ENCODE measurements around the gene TMEM145.

Gene TMEM145

DNA sequence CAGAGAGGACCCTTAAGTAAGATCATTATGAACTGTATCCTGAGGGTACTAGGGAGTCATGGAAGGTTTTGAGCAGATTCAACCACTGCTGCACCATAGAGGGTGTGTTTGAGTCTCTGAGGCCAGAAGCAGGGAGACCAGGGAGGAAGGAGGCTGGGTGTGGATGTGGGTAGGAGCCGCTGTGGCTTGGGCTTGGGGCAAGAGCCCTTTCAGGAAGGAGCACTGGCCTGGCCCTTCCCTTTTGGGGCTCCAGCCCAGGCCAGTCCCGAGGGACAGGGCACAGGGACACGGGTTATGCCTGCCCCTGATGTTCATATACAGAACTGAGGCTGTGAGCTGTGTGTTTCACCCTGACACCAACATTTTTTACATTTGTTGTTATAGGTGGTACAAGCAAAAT, 36.8 kb upstream of the TMEM145 start:
- DNase-seq, result no peak
- no peaks in the 10 kb centered on the region for H4K20me1 ChIP-seq (ENCODE audit: insufficient read depth, low read length)
- H2AFZ ChIP-seq (ENCODE audit: low read length), result no peak overlapping the region
- H3K4me1 ChIP-seq (ENCODE audit: low read length), result peaks cover 13% of the 10 kb centered on the region
- TF ChIP-seq EZH2phosphoT487 (IDR thresholded peaks at IDR 0.05; ENCODE audit: low read length), result no peak
- TF ChIP-seq, protein P1, sequence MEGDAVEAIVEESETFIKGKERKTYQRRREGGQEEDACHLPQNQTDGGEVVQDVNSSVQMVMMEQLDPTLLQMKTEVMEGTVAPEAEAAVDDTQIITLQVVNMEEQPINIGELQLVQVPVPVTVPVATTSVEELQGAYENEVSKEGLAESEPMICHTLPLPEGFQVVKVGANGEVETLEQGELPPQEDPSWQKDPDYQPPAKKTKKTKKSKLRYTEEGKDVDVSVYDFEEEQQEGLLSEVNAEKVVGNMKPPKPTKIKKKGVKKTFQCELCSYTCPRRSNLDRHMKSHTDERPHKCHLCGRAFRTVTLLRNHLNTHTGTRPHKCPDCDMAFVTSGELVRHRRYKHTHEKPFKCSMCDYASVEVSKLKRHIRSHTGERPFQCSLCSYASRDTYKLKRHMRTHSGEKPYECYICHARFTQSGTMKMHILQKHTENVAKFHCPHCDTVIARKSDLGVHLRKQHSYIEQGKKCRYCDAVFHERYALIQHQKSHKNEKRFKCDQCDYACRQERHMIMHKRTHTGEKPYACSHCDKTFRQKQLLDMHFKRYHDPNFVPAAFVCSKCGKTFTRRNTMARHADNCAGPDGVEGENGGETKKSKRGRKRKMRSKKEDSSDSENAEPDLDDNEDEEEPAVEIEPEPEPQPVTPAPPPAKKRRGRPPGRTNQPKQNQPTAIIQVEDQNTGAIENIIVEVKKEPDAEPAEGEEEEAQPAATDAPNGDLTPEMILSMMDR (IDR thresholded peaks at IDR 0.05; ENCODE audit: low read length), result no peak
- TF ChIP-seq EZH2 (optimal IDR thresholded peaks at IDR 0.05; ENCODE audit: low read depth, low read length), result no peak
- no peak overlapping the region for H3K4me3 ChIP-seq (ENCODE audit: low read length)
- H3K9me2 ChIP-seq (replicated peaks; ENCODE audit: insufficient read depth, low read length), result no peaks in the 10 kb centered on the region
- peaks cover 36% of the 10 kb centered on the region for H3K79me2 ChIP-seq (ENCODE audit: low read length)
- no peaks in the 10 kb centered on the region for H3K27me3 ChIP-seq (replicated peaks; ENCODE audit: insufficient read depth, low read length)
- H3K4me2 ChIP-seq (ENCODE audit: low read depth, low read length), result no peak overlapping the region
- H3K9ac ChIP-seq (ENCODE audit: low read length), result no peak overlapping the region
- no peaks in the 10 kb centered on the region for H3K9me3 ChIP-seq (replicated peaks; ENCODE audit: insufficient read depth, low read length)
- no peaks in the 10 kb centered on the region for H3K36me3 ChIP-seq (replicated peaks; ENCODE audit: insufficient read depth, low read length)
- H3K27ac ChIP-seq (ENCODE audit: low read length), result no peak overlapping the region
- 0 out of 2 replicates have a peak, but pooled peaks cover 1% of the 10 kb centered on the region for H3F3A ChIP-seq (ENCODE audit: insufficient read depth, low read length)

GRCh38 chr19:42276821-42277220, 36.3 kb upstream of the TMEM145 start:
- TF ChIP-seq EZH2phosphoT487 (IDR thresholded peaks at IDR 0.05; ENCODE audit: low read length), result no peak
- TF ChIP-seq, protein P1 (IDR thresholded peaks at IDR 0.05; ENCODE audit: low read length), result no peak
- no peak for TF ChIP-seq EZH2 (optimal IDR thresholded peaks at IDR 0.05; ENCODE audit: low read depth, low read length)
- H3K79me2 ChIP-seq (ENCODE audit: low read length), result peaks cover 31% of the 10 kb centered on the region
- no peaks in the 10 kb centered on the region for H3K36me3 ChIP-seq (replicated peaks; ENCODE audit: insufficient read depth, low read length)
- no peak overlapping the region for H3K27ac ChIP-seq (ENCODE audit: low read length)
- no peaks in the 10 kb centered on the region for H3K27me3 ChIP-seq (replicated peaks; ENCODE audit: insufficient read depth, low read length)
- no peak overlapping the region for H3K9ac ChIP-seq (ENCODE audit: low read length)
- H2AFZ ChIP-seq (ENCODE audit: low read length), result no peak overlapping the region
- no peaks in the 10 kb centered on the region for H4K20me1 ChIP-seq (ENCODE audit: insufficient read depth, low read length)
- no peak overlapping the region for H3K4me3 ChIP-seq (ENCODE audit: low read length)
- H3K9me2 ChIP-seq (replicated peaks; ENCODE audit: insufficient read depth, low read length), result no peaks in the 10 kb centered on the region
- peaks cover 8% of the 10 kb centered on the region for H3K4me1 ChIP-seq (ENCODE audit: low read length)
- H3K9me3 ChIP-seq (replicated peaks; ENCODE audit: insufficient read depth, low read length), result no peaks in the 10 kb centered on the region
- no peak for DNase-seq
- H3F3A ChIP-seq (ENCODE audit: insufficient read depth, low read length), result 0 out of 2 replicates have a peak, but pooled peaks cover 2% of the 10 kb centered on the region
- no peak overlapping the region for H3K4me2 ChIP-seq (ENCODE audit: low read depth, low read length)

DNA sequence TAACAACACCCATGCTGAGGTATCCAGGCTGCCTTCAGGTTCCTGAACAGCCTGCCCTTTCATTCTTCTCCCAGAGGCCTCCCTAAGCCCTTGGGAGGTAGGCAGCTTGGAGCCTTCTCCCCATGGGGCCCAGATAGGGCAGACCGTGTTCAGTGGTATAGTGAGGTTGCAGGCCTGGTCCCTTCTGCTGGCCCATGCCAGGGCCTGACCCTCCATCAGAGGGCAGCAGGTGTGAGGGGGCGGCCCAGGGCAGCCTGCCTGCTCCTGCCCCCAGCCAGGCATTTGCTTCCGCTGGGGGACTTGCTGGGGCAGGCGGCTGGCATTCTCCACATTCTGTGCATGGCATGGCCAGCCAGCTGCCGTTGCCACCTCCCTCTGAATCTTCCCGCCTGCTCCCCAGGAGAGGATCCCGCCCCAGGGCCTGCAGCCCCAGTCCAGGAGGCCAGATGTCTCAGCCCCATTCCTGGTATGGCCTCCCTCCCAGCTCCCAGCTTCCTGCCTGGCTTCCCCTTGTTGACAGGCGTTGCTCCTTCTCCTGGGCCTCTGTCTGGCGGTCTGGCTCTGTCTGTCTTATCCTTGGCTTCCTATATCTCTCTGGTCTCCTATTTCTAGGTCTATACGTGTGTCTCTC, 35.2 kb upstream of the TMEM145 start:
- Histone ChIP-seq H3K27ac (ENCODE audit: low read length) (no peak overlapping the region), H2AFZ (ENCODE audit: low read length) (no peak overlapping the region), H3K36me3 (replicated peaks; ENCODE audit: insufficient read depth, low read length) (no peaks in the 10 kb centered on the region), H3K4me2 (ENCODE audit: low read depth, low read length) (no peak overlapping the region), H3K9me2 (replicated peaks; ENCODE audit: insufficient read depth, low read length) (no peaks in the 10 kb centered on the region), H3F3A (ENCODE audit: insufficient read depth, low read length) (peaks cover 3% of the 10 kb centered on the region; the same call in 1 of the 2 replicates), H3K4me1 (ENCODE audit: low read length) (peaks cover 10% of the 10 kb centered on the region), H3K27me3 (replicated peaks; ENCODE audit: insufficient read depth, low read length) (no peaks in the 10 kb centered on the region), H3K9me3 (replicated peaks; ENCODE audit: insufficient read depth, low read length) (no peaks in the 10 kb centered on the region), H3K9ac (ENCODE audit: low read length) (no peak overlapping the region), H4K20me1 (ENCODE audit: insufficient read depth, low read length) (no peaks in the 10 kb centered on the region), H3K4me3 (ENCODE audit: low read length) (no peak overlapping the region), H3K79me2 (ENCODE audit: low read length) (peaks cover 19% of the 10 kb centered on the region)
- no peak for DNase-seq
- TF ChIP-seq, protein P1 (IDR thresholded peaks at IDR 0.05; ENCODE audit: low read length), result no peak
- TF ChIP-seq EZH2phosphoT487 (IDR thresholded peaks at IDR 0.05; ENCODE audit: low read length) (no peak), EZH2 (optimal IDR thresholded peaks at IDR 0.05; ENCODE audit: low read depth, low read length) (no peak)

Measured in MM.1S (cell line).